ENCODE results near the gene SESN1. TPM values are rescaled to one million over a fixed set of nuclear protein-coding genes. Genes with fewer than 3 reads are reported as not detected.

Gene SESN1
- total RNA-seq, 1 donor from 2014 or later = 36.9 TPM

GRCh38 chr6:109013656-109014305 is 80.9 kb downstream of the SESN1 start:
- H3K9me3 ChIP-seq = no peaks in the 10 kb centered on the region
- no peak for DNase-seq
- H3K4me3 ChIP-seq = no peak overlapping the region
- intact Hi-C loops (cut with DNase I) = no loop called here
- no peaks in the 10 kb centered on the region for H3K27me3 ChIP-seq
- peak overlapping the region; percentile 33 for H3K27ac ChIP-seq
- H3K36me3 ChIP-seq = no peaks in the 10 kb centered on the region
- TF ChIP-seq, protein P1, sequence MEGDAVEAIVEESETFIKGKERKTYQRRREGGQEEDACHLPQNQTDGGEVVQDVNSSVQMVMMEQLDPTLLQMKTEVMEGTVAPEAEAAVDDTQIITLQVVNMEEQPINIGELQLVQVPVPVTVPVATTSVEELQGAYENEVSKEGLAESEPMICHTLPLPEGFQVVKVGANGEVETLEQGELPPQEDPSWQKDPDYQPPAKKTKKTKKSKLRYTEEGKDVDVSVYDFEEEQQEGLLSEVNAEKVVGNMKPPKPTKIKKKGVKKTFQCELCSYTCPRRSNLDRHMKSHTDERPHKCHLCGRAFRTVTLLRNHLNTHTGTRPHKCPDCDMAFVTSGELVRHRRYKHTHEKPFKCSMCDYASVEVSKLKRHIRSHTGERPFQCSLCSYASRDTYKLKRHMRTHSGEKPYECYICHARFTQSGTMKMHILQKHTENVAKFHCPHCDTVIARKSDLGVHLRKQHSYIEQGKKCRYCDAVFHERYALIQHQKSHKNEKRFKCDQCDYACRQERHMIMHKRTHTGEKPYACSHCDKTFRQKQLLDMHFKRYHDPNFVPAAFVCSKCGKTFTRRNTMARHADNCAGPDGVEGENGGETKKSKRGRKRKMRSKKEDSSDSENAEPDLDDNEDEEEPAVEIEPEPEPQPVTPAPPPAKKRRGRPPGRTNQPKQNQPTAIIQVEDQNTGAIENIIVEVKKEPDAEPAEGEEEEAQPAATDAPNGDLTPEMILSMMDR (IDR thresholded peaks at IDR 0.05) = no peak
- peaks cover 25% of the 10 kb centered on the region for H3K4me1 ChIP-seq
- ATAC-seq = no peak

GRCh38 chr6:109010705-109011102 is 83.9 kb downstream of the SESN1 start:
- H3K4me1 ChIP-seq = peaks cover 39% of the 10 kb centered on the region
- peak overlapping the region; percentile 96 for H3K27ac ChIP-seq
- ATAC-seq = no peak

GRCh38 chr6:109009962-109010704 is 84.5 kb downstream of the SESN1 start:
- Histone ChIP-seq H3K4me1 (peaks cover 38% of the 10 kb centered on the region), H3K27ac (peak overlapping the region; percentile 96), H3K4me3 (peak overlapping the region; percentile 88), H3K9me3 (no peaks in the 10 kb centered on the region), H3K27me3 (no peaks in the 10 kb centered on the region), H3K36me3 (no peaks in the 10 kb centered on the region)
- no peak for DNase-seq
- ATAC-seq = no peak
- intact Hi-C loops (cut with DNase I) = no loop called here
- TF ChIP-seq, protein P1 (IDR thresholded peaks at IDR 0.05) = no peak

More at GRCh38 chr6:109010705-109011102, 83.9 kb downstream of the SESN1 start:
- DNase-seq = no peak
- TF ChIP-seq, protein P1 (IDR thresholded peaks at IDR 0.05) = no peak
- intact Hi-C loops (cut with DNase I) = no loop called here
- Histone ChIP-seq H3K36me3 (no peaks in the 10 kb centered on the region), H3K9me3 (no peaks in the 10 kb centered on the region), H3K27me3 (no peaks in the 10 kb centered on the region), H3K4me3 (no peak overlapping the region)

GRCh38 chr6:109009236-109009961 is 85.2 kb downstream of the SESN1 start:
- peak overlapping the region; percentile 88 for H3K4me3 ChIP-seq
- peak; percentile 99 for ATAC-seq
- peaks cover 34% of the 10 kb centered on the region for H3K4me1 ChIP-seq
- no peaks in the 10 kb centered on the region for H3K36me3 ChIP-seq
- TF ChIP-seq, protein P1 (IDR thresholded peaks at IDR 0.05) = peak; percentile 19
- DNase-seq = peak; percentile 98
- H3K27ac ChIP-seq = peak overlapping the region; percentile 96
- intact Hi-C loops (cut with DNase I) = no loop called here
- H3K9me3 ChIP-seq = no peaks in the 10 kb centered on the region
- H3K27me3 ChIP-seq = no peaks in the 10 kb centered on the region

DNA sequence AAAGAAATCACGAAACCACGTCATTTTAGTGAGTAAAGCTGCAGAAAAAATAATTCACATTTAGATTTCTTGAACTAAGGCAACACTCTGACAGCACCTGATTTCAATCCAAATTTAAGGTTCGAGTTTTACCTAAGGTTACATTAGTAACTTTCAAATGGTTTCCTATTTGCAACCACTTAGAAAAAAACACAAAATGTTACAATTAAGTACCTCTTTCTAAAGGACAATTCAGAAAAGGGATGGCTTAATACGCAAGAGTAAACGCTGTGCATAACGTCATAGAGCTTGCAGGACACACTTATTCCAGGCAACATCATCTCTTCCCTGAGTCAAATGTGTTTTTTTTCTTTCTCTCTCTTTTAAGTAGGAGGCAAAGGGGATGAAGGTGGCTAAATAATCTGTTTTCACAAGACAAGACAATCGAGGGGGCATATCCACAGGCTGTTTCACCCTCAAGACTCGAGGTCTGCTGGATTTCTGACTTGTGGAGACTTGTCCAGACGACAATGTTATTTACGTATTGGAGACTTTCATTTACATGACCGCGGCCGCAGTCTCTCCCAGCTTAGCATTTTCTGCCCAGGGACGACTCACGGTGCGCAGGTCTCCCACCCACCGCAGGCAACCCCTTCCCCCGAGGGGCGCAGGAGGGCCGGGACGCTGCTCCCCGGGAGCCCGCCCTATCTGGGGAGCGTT is 86.0 kb downstream of the SESN1 start:
- H3K4me1 ChIP-seq = peaks cover 39% of the 10 kb centered on the region
- no peaks in the 10 kb centered on the region for H3K27me3 ChIP-seq
- ATAC-seq (peak; percentile 8), DNase-seq (no peak)
- intact Hi-C loops (cut with DNase I) = no loop called here
- TF ChIP-seq, protein P1 (IDR thresholded peaks at IDR 0.05) = no peak
- peak overlapping the region; percentile 88 for H3K4me3 ChIP-seq
- peak overlapping the region; percentile 96 for H3K27ac ChIP-seq
- H3K9me3 ChIP-seq = no peaks in the 10 kb centered on the region
- H3K36me3 ChIP-seq = no peaks in the 10 kb centered on the region
